Activated T-helper 1 cell treated with anti-CD3 and anti-CD28 coated beads, Interleukin-12 subunit alpha, Interleukin-12 subunit beta, Interleukin-2, Interleukin-4 antibody, amounts not matched to agents 30 ng/mL and 10 ng/mL and 1 ng/mL, durations not matched to agents 14 hours and 24 hours and 36 hours (primary cell): ENCODE results near the gene WSB1. TPM values are rescaled to one million over a fixed set of nuclear protein-coding genes. Genes with fewer than 3 reads are reported as not detected.
"Not testable (repeated sequence)": the region's sequence is repeated elsewhere in the genome, so short reads cannot be mapped to it uniquely, and the experiment has no call there.

ENCODE experiments used
- DNase-seq: peaks from one replicate; pipeline ENCODE4 v3.0.0; 2021; ENCODE audit warnings: low spot score
- H3K27ac Mint-ChIP-seq: one replicate; pipeline ENCODE4 v1.8.0; 2021; ENCODE audit warnings: mild to moderate bottlenecking, mixed read lengths
- H3K27me3 Mint-ChIP-seq: one replicate; pipeline ENCODE4 v1.8.0; 2022; ENCODE audit warnings: mild to moderate bottlenecking, moderate library complexity, mixed read lengths; ENCODE audit not compliant: insufficient read depth
- H3K36me3 Mint-ChIP-seq: one replicate; pipeline ENCODE4 v1.8.0; 2021; ENCODE audit warnings: low read depth, mixed read lengths
- H3K4me1 Mint-ChIP-seq: one replicate; pipeline ENCODE4 v1.8.0; 2021; ENCODE audit warnings: low read depth, mixed read lengths
- H3K4me3 Mint-ChIP-seq: one replicate; pipeline ENCODE4 v1.8.0; 2021; ENCODE audit warnings: mild to moderate bottlenecking, moderate library complexity, mixed read lengths
- H3K9me3 Mint-ChIP-seq: one replicate; pipeline ENCODE4 v1.8.0; 2021; ENCODE audit warnings: mixed read lengths
- intact Hi-C: fragments of 100-400 bp; cut with micrococcal nuclease; formaldehyde crosslinking; loops from one replicate; pipeline ENCODE4 v1.15.1; 2024
- total RNA-seq: library from RNA; stranded (reverse); gene quantifications from 2 replicates; pipeline ENCODE4 v1.2.3, GENCODE V29; 2022

The WSB1 gene, protein sequence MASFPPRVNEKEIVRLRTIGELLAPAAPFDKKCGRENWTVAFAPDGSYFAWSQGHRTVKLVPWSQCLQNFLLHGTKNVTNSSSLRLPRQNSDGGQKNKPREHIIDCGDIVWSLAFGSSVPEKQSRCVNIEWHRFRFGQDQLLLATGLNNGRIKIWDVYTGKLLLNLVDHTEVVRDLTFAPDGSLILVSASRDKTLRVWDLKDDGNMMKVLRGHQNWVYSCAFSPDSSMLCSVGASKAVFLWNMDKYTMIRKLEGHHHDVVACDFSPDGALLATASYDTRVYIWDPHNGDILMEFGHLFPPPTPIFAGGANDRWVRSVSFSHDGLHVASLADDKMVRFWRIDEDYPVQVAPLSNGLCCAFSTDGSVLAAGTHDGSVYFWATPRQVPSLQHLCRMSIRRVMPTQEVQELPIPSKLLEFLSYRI
- total RNA-seq = 90.3 and 102 TPM in 2 replicates

DNA sequence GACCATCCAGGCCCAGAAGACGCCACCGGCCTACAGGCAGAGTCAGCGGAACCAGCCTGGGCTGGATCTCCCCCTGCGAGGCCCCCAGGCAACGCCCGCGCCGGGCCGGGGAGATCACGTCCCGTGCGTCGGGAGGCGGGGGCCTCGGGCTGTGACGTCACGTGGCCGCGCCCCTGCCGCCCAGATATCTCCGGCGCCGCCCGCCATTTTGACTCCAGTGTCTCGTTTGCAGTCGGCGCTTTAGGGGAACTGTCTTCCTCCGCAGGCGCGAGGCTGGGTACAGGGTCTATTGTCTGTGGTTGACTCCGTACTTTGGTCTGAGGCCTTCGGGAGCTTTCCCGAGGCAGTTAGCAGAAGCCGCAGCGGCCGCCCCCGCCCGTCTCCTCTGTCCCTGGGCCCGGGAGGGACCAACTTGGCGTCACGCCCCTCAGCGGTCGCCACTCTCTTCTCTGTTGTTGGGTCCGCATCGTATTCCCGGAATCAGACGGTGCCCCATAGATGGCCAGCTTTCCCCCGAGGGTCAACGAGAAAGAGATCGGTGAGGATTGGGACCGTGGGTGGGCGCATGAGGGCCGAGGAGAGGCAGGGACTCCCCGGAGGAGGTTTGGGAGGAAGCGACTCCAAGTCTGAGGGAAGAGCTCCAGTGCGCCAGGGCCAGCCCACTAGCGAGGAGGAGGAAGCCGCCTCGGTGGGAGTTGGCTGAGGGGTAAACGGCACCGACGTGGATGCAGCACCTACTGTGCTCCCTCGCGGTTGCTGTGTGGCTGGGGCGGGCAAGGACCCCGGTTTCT lies at the start of gene WSB1:
TSS of gene WSB1 (plus strand) at position 217 of the 791 bp plus-strand sequence. CDS start at position 499, 282 bp downstream.
- H3K27me3 Mint-ChIP-seq = no peaks in the 10 kb centered on the region
- H3K36me3 Mint-ChIP-seq = peaks cover 7% of the 10 kb centered on the region
- H3K4me3 Mint-ChIP-seq = peak within 1 kb of the TSS; percentile 97
- DNase-seq = peak; percentile 89
- H3K27ac Mint-ChIP-seq = peak within 1 kb of the TSS; percentile 98
- intact Hi-C loops = loop anchor here (1.0 to 2.0 kb wide), 5 partner anchors 39 to 307 kb away; no protein-coding TSS in a partner anchor
- no peaks in the 10 kb centered on the region for H3K9me3 Mint-ChIP-seq
- H3K4me1 Mint-ChIP-seq = peaks cover 37% of the 10 kb centered on the region

GRCh38 chr17:27244491-27245223 lies 49.3 kb upstream of the WSB1 start:
- no peaks in the 10 kb centered on the region for H3K36me3 Mint-ChIP-seq
- no peak overlapping the region for H3K4me3 Mint-ChIP-seq
- H3K4me1 Mint-ChIP-seq = peaks cover 20% of the 10 kb centered on the region
- intact Hi-C loops = no loop called here
- H3K27ac Mint-ChIP-seq = no peak overlapping the region
- DNase-seq = no peak
- peaks cover 34% of the 10 kb centered on the region for H3K27me3 Mint-ChIP-seq
- H3K9me3 Mint-ChIP-seq = no peaks in the 10 kb centered on the region

GRCh38 chr17:27245230-27245696 lies 48.7 kb upstream of the WSB1 start:
- Mint-ChIP-seq H3K9me3 (no peaks in the 10 kb centered on the region), H3K4me3 (no peak overlapping the region), H3K4me1 (peaks cover 20% of the 10 kb centered on the region), H3K36me3 (no peaks in the 10 kb centered on the region), H3K27me3 (peaks cover 34% of the 10 kb centered on the region), H3K27ac (no peak overlapping the region)
- intact Hi-C loops = no loop called here
- no peak for DNase-seq

DNA sequence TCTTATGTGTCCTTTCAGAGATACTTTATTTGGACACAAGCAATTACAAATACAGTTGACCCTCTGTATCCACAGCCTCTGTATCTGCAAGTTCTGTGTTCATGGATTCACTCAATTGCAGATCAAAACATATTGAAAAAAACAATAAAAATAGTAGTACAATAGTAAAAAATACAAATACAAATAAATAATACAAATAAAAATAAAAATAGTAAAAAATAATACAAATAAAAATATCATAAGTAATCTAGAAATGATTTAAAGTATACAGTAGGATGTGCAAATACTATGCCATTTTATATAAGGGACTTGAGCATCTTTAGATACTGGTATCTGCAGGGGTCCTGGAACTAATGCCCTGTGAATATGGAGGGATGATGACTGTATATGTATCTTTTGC lies 47.4 kb upstream of the WSB1 start:
- no peak for DNase-seq
- intact Hi-C loops = no loop called here
- no peak overlapping the region for H3K27ac Mint-ChIP-seq

GRCh38 chr17:27247071-27247957 lies 46.6 kb upstream of the WSB1 start:
- no peak for DNase-seq
- H3K4me3 Mint-ChIP-seq = no peak overlapping the region
- no peaks in the 10 kb centered on the region for H3K9me3 Mint-ChIP-seq
- peaks cover 12% of the 10 kb centered on the region for H3K4me1 Mint-ChIP-seq
- intact Hi-C loops = no loop called here
- H3K27me3 Mint-ChIP-seq = peaks cover 40% of the 10 kb centered on the region
- H3K27ac Mint-ChIP-seq = no peak overlapping the region
- H3K36me3 Mint-ChIP-seq = no peaks in the 10 kb centered on the region

More for the DNA sequence above, 47.4 kb upstream of the WSB1 start:
- H3K9me3 Mint-ChIP-seq = no peaks in the 10 kb centered on the region
- H3K4me3 Mint-ChIP-seq = no peak overlapping the region
- no peaks in the 10 kb centered on the region for H3K36me3 Mint-ChIP-seq
- peaks cover 35% of the 10 kb centered on the region for H3K27me3 Mint-ChIP-seq
- peaks cover 16% of the 10 kb centered on the region for H3K4me1 Mint-ChIP-seq

GRCh38 chr17:27247958-27248342 lies 46.0 kb upstream of the WSB1 start:
- H3K4me3 Mint-ChIP-seq = no peak overlapping the region
- H3K4me1 Mint-ChIP-seq = peaks cover 12% of the 10 kb centered on the region
- peaks cover 42% of the 10 kb centered on the region for H3K27me3 Mint-ChIP-seq
- no peaks in the 10 kb centered on the region for H3K36me3 Mint-ChIP-seq
- intact Hi-C loops = no loop called here
- no peak overlapping the region for H3K27ac Mint-ChIP-seq
- H3K9me3 Mint-ChIP-seq = no peaks in the 10 kb centered on the region
- no peak for DNase-seq

DNA sequence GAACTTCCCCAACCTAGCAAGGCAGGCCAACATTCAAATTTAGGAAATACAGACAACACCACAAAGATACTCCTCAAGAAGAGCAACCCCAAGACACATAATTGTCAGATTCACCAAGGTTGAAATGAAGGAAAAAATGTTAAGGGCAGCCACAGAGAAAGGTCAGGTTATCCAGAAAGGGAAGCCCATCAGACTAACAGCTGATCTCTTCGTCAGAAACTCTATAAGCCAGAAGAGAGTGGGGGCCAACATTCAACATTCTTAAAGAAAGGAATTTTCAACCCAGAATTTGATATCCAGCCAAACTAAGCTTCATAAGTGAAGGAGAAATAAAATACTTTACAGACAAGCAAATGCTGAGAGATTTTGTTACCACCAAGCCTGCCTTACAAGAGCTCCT lies 43.1 kb upstream of the WSB1 start:
- DNase-seq, H3K4me1 Mint-ChIP-seq, H3K27ac Mint-ChIP-seq, intact Hi-C loops, H3K36me3 Mint-ChIP-seq, H3K4me3 Mint-ChIP-seq, H3K9me3 Mint-ChIP-seq: not testable (repeated sequence)
- peaks cover 27% of the 10 kb centered on the region for H3K27me3 Mint-ChIP-seq

- H3K27ac Mint-ChIP-seq, DNase-seq, intact Hi-C loops, H3K36me3 Mint-ChIP-seq, H3K9me3 Mint-ChIP-seq, H3K4me1 Mint-ChIP-seq, H3K4me3 Mint-ChIP-seq: not testable (repeated sequence)
- H3K27me3 Mint-ChIP-seq = peaks cover 17% of the 10 kb centered on the region
These were observed 39.1 kb upstream of the WSB1 start for GRCh38 chr17:27254802-27255201.

DNA sequence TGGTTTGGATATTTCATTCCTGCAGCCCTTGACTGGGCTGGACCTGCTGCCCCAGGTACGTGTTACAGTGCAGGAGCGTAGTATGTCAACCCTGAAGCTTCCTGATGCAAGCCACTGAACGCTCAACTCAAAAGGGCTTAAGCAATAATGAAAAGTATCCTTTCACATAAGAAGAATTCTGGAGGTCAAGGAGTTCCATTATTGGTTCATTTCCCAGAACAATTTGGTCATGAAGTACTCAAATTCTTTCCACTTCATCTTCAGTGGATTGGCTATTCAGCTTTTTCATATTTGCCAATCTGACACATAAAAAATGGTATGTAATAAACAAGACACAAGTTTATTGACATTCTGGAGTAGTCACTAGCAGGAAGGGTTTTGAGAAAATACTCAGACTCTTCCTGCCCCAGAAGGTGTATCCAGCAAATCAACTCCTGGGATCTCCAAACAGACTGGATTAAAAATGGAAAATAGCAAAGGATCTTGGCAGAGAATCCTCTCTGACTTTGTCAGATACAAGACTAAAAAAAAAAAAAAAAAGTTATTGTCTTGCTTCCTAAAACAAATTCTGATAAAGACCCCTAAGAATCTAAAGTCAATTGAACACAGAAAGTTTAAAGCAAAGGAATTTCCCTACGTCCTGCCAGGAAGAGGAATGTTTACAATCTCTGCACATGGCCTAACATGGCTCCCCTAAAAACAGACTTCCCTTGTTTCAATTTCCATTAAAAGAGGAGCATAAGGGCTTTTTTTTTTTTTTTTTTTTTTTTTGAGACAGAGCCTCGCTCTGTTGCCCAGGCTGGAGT lies 37.5 kb upstream of the WSB1 start:
- Mint-ChIP-seq H3K4me1 (no peaks in the 10 kb centered on the region), H3K4me3 (no peak overlapping the region), H3K27ac (no peak overlapping the region), H3K27me3 (peaks cover 11% of the 10 kb centered on the region), H3K9me3 (no peaks in the 10 kb centered on the region), H3K36me3 (no peaks in the 10 kb centered on the region)
- no peak for DNase-seq
- intact Hi-C loops = no loop called here

GRCh38 chr17:27257031-27257357 lies 36.9 kb upstream of the WSB1 start:
- no peaks in the 10 kb centered on the region for H3K36me3 Mint-ChIP-seq
- H3K4me3 Mint-ChIP-seq = no peak overlapping the region
- intact Hi-C loops = no loop called here
- no peak for DNase-seq
- H3K27me3 Mint-ChIP-seq = peaks cover 9% of the 10 kb centered on the region
- H3K27ac Mint-ChIP-seq = no peak overlapping the region
- H3K4me1 Mint-ChIP-seq = no peaks in the 10 kb centered on the region
- H3K9me3 Mint-ChIP-seq = no peaks in the 10 kb centered on the region

DNA sequence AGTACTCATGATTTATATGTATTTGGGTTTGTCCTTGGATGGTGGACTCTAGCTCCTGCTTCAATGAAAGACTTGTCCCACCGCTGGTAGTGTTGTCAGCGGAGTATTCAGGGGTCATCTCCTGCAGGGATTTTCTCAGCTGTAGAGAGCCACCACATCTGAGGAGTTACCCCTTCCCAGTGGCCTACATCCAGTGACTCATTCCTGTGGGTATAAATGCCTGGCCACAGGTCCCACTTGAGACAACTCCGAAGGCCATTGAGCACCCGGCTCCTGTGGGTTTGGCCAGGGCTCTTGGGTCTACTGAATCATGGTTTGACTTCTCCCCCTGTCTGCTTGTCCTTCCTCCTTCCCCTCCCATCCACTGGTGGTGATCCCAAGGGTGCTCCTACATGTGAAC lies 34.6 kb upstream of the WSB1 start:
- H3K27me3 Mint-ChIP-seq = peaks cover 6% of the 10 kb centered on the region
- no peak for DNase-seq
- no peak overlapping the region for H3K4me3 Mint-ChIP-seq
- no peaks in the 10 kb centered on the region for H3K4me1 Mint-ChIP-seq
- no peaks in the 10 kb centered on the region for H3K36me3 Mint-ChIP-seq
- no peaks in the 10 kb centered on the region for H3K9me3 Mint-ChIP-seq
- intact Hi-C loops = no loop called here
- H3K27ac Mint-ChIP-seq = no peak overlapping the region
